Measurements from ENCODE around the gene NES.

DNA sequence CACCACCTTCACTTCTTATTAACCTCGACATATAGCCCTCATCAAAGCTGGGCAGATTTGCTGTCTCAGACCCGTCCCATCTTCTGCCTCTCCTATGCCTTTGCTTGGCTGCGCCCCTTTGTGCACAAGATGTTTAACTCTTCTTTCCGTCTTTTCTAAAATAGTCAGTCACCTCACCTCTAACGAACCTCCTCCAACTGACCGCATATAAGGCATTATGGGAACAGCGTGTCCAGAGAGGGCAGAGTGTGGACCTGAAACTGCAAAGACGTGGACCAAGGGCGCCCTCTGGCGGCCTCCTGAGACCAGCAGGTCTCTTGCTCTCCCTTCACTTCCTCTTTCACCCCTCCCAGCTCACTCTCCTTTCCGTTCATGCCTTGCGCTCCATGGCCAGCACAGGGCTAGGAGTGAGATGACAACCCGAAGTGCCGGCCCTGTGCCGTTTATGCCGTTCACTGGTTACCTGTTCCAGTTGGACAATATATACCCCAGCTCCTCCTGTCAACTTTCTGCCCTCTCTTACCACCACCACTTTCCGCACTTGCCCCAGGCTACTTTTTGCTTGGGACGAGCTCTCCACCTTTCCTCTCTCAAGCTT lies 48.6 kb upstream of the NES start:
- TF ChIP-seq, protein P1, sequence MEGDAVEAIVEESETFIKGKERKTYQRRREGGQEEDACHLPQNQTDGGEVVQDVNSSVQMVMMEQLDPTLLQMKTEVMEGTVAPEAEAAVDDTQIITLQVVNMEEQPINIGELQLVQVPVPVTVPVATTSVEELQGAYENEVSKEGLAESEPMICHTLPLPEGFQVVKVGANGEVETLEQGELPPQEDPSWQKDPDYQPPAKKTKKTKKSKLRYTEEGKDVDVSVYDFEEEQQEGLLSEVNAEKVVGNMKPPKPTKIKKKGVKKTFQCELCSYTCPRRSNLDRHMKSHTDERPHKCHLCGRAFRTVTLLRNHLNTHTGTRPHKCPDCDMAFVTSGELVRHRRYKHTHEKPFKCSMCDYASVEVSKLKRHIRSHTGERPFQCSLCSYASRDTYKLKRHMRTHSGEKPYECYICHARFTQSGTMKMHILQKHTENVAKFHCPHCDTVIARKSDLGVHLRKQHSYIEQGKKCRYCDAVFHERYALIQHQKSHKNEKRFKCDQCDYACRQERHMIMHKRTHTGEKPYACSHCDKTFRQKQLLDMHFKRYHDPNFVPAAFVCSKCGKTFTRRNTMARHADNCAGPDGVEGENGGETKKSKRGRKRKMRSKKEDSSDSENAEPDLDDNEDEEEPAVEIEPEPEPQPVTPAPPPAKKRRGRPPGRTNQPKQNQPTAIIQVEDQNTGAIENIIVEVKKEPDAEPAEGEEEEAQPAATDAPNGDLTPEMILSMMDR (IDR thresholded peaks at IDR 0.05): peak; percentile 85 to 96 (median 92)
- no peak for TF ChIP-seq POLR2A (IDR thresholded peaks at IDR 0.05)
